NCI-H2029 (cell line): Measurements from ENCODE around the gene PBX3.

Experiments used
- DNase-seq: peaks from one replicate; lab custom pipeline; 2025; lab: John Stamatoyannopoulos, UW

Gene PBX3

DNA sequence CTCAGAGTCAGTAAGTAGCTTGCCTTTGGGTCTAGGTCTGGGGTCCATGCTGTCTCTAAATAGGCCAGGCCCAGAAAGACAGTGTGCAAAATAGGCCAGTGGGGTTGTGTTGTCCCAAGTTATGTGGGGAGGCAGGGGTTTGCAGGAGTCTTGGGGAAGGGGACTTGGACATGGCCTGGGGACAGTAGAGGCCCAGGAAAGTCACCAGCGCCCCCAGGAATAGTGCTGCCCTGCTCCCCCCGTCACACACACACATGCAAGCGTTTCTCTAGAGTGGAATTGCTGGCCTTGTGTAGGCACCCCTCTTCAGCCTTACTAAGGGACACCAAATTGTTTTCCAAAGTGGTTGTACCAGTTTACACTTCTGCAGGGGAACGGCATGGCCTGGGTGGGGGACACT lies 227.5 kb downstream of the PBX3 start:
- no peak for DNase-seq

DNA sequence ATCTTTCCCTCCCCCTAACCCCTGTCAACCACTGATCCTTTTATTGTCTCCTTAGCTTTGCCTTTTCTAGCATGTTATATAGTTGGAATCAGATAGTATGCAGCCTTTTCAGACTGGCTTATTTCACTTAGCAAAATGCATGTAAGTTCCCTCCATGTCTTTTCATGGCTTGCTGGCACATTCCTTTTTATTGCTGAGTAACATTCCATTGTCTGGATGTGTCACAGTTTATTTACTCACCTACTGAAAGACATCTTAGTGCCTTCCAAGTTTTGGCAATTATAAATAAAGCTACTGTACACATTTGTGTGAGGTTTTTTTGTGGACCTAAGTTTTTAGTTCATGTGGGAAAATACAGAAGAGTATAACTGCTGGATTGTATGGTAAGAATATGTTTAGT lies 230.1 kb downstream of the PBX3 start:
- no peak for DNase-seq

DNA sequence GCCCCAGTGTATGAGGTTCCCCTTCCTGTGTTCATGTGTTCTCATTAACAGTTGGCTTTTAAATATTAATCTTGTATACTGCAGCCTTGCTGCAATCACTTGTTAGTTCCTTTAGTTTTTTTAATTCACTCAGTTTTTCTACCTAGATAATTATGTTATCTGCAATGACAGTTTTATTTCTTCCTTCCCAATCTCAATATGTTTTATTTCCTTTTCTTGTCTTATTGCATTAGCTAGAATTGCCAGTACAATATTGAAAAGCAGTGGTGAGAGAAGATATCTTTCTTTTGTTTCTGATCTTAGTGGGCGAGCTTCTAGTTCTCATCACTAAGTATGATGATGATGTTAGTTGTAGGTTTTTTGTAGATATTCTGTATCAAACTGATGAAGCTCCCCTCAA lies 232.2 kb downstream of the PBX3 start:
- no peak for DNase-seq

DNA sequence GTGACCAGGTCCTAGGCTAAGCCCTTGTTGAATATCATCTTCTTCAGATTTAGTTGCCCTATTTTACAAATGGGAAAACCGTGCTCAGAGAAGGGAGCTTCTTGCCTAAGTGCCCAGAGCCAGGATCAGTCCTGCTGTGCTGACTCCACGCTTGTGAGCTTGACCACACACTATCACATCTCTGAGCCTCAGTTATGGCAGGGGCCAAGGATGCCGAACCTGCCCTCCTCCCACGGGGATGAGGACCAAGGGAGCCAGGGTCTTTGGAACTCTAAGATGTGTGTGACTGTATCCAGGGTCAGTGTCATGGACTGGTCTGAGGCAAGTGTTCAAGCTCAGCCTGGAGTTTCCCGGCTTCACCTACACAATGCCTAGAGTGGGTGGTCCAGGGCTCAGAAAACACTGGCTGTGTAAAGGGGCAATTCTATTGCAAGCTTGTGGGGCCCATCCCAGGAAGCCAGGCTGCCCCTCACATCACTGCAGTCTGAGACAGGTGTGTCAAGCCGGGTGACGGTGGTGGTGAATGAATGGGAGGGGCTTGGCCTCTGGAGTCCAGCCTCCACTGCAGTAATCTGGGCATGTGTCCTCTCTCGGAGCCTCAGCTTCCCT lies 235.7 kb downstream of the PBX3 start:
- DNase-seq: no peak

DNA sequence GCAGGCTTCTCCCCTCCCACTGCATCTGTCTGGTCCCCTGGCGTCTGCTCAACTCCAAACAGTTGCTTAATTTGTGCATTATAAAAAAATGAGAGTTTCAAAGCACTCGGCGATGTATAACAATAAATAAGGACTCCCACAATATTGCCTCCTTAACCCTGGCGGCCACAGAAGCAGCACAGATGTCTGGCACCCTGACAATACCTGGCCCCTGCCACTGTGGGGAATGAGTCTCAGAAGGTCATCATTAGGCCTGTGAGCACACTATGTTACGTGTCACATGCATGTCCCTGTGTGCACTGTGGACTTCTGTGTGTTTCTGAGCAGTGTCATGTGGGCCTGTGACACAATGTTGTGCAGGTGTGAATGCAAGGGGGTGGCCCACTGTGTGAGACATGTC lies 236.5 kb downstream of the PBX3 start:
- no peak for DNase-seq

DNA sequence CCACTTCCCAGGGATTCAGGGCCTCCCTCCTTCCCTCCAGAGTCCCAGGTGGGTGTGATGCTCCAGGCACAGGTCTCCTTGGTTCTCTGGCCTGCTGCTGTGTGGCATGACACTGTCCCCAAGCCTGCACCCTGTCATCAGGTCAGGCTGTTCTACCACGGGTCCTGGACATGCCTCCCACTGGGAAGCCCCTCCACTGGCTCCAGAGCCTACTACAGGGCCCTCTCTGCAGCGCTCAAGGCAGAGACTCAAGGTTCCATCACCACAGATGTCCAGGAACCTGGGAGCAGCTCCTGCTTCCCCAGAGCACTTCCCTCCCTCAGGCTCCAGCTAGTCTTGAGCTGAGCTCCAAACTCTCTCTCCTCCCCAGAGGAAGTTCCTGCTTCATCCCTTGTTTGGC lies 237.3 kb downstream of the PBX3 start:
- no peak for DNase-seq

DNA sequence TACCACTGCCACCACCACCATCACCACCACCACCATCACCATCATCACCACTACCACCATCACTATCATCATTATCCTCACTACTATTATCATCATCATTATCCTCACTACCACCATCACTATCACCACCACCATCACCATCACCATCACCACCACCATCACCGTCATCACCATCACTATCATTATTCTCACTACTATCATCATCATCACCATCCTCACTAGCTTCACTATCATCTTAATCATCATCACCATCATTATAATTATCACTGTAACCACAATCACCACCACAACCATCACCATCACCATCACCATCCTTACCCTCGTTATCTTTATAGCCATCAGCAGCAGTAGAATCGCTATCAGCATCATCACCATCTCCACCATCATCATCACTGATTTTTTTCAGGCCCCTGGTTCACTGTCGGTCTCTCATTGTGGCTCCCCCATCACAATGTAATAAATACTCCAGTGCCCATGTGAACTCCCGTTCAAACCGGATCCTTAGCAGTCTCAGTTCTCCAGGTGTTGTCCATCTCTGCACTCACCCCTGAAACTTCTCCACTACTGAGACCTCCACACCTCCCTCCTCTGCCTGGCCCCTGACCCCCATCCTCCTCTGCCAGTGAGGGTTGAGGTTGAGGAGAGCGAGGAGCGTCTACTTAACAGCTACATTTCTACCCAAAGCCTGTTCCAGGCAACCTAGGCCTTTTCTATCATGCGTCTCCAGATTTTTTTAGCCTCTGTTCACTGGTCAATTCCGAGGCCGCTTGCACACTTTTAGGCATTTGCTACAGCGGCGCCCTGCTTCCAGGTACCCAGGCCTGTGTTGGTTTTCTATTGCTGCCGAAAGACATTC lies 238.2 kb downstream of the PBX3 start:
- DNase-seq: no peak

DNA sequence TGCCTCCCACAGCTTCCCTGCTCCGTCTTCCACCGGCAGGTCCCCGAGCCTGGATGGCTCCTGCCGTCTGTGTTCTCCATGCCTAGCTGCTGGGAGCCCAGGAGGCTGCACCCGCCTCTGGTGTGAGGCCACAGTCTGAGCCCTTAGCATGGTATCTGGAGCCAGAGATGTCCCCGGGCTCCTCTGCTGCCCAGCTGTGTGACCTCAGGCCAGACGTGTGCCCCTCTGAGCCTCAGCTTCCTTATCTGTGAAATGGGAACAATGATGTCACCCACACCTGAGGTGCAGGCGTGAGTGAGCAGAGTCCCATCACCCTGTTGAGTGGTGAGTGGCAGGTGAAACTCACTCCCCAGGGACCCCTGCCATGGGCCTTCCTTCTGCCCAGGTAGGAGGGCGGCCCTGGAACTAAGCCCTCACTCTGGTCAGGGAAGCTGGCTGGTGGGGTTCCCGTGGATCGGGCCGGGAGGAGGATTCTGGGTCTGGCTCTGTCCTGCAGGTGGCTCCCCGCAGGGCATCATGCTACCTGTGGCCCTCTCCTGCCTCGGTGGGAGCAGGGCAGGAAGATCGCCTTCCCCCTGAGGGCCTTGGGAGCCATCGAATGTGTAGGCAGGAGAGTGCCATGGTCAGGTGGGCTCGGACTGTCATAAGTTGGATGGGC lies 239.0 kb downstream of the PBX3 start:
- no peak for DNase-seq

DNA sequence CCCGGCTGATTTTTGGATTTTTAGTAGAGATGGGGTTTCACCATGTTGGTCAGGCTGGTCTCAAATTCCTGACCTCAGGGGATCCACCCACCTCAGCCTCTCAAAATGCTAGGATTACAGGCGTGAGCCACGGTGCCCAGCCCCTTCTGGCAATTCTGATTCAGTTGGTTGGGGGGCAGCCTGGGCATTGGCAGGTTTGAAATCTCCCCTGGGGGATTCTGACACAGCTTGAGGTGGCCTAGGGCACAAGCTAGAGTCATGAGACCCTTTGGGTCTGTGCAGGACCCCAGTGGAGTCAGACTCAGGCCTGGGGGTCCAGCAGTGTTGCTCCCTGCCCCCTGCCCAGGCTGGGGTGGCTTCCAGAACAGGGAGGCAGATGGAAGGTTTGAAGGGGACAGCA lies 239.8 kb downstream of the PBX3 start:
- DNase-seq: no peak

DNA sequence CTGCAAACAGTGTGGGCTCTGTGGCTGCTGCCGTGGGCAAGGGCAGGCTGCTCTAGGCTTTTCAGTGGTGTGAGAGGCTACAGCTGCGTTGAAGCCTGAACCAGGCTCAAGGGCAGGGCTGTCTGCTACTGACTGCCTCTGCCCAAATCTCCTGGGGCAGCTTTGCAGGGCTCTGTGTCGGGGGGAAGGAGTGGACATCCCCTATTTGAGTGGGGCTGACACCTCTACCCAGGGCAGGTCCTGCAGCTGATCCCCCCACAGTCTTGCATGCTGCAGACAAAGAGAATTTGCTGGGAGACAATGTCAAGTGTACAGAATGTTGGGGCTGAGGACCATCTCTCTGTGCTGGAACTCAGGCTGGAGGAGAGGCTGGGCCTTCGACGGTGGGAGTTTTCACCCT lies 240.2 kb downstream of the PBX3 start:
- DNase-seq: no peak

DNA sequence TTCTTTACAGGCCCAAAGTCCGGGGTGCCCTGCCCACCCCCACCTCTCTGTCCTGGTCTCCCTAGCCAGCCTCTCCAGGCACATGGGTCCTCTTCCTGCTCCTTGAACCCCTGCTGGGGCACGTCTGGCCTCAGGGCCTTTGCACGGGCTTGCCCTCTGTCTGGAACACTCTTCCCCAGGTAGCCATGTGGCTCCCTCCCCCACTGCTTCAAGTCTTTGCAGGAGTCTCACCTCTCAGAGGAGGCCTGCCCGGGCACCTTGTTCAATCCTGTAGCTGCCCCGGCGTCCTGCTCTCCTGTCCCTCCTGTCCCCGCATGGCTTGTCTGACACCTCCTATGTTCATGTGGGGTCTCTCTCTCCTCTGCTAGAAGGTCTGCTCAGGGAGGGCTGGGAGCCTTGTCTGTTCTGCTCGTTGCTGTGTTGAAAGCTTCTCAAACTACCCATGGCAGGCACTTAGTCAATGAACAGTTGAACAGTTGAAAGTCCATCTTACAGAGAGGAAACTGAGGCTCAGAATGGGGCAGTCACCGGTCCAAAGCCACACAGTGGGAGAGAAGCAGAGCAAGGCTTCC lies 241.4 kb downstream of the PBX3 start:
- no peak for DNase-seq

DNA sequence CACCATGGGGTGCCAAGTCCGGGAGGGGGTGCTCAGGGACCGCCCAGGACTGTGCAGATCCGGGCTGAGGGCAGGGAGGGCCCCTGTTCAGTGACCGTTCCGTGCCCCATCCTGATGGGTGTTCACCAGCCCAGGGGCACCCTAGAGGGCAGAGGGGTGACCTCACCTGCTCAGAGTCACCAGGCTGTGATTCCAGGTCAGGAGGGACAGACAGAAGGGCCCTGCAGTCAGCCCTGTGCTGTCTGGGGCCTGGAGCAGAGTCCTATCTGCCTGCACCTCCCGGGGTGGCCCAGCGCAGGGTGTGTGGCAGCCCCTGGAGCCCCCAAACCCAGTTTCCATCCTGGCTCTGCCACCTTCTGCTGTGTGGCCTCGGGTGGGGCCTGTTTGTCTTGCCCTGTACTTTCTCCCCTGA lies 241.9 kb downstream of the PBX3 start:
- no peak for DNase-seq

DNA sequence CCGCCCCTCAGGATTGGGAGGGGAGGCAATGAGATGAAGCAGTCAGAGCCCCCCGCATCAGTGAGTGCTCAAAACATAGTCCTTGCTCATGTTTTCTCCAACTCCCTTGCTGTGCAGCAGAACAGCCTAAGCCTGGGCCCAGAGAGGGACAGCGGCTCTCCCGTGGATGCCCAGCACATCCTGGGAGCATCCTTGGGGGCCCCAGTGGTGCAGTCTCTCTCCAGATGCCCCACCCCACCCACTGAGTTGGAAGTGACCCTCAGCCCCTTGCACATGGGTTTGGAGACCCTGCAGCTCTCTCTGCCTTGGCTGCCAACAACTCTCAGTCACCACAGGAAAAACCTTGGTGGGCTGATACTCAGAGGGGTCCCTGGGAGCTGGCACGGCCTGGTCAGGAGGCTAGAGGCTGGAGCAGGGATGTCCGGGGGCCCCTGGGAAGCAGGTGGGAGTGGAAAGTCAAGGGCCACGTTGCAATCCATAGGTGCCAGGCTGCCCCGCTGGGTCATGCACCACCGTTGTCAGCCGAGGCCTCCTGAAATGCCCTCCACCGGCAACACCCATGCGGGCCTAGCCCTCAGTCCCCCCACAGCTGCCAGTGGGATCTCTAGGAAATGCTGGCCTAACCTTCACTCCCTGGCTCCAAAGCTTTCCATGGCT lies 242.5 kb downstream of the PBX3 start:
- DNase-seq: no peak

DNA sequence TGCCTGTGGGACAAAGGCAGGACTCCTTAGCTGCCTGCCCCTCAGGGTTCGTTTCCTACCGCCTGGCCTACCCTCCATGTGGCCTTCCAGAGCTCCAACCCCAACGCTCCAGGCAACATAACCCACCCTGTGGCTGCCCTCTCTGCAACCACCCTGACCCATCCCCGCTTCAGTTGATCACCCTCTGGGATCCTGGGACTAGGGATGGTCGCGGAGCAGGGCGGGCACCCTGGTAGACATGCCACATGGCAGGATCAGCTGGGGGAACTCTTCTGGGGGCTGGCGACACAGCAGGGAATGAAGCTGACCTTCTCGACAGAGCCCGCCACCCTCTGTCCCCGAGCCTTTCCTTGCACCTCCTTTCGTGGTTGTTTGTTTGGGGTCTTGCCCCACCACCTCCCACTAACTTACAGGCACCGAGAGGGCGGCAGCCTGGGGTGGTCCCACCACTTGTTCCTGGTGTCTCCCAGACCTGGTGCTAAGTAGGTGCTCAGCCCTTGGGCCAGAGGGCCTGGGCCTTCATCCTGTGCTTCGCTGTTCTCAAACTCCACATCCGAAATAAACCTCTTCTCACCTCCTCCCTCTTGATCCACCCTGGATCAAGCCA lies 243.1 kb downstream of the PBX3 start:
- DNase-seq: no peak

DNA sequence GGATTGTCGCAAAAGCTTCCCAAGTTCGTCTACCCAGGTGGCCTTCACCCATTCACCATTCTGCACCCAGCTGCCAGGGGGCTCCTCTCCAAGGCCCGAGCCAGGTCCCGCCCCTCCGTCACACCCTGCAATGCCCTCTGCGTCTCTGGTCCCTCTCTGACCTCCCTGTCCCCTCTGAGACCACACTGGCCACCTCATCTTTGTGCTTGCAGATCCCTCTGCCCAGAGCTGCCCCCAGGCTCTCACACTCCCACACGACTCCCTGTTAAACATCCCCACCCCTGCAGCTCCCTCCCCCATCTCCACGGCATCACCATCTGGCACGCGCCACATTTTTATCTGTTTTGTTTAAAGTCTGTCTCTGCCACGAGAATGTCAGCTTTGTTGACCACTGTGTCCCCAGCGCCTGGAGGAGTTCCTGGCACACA lies 243.6 kb downstream of the PBX3 start:
- DNase-seq: no peak

DNA sequence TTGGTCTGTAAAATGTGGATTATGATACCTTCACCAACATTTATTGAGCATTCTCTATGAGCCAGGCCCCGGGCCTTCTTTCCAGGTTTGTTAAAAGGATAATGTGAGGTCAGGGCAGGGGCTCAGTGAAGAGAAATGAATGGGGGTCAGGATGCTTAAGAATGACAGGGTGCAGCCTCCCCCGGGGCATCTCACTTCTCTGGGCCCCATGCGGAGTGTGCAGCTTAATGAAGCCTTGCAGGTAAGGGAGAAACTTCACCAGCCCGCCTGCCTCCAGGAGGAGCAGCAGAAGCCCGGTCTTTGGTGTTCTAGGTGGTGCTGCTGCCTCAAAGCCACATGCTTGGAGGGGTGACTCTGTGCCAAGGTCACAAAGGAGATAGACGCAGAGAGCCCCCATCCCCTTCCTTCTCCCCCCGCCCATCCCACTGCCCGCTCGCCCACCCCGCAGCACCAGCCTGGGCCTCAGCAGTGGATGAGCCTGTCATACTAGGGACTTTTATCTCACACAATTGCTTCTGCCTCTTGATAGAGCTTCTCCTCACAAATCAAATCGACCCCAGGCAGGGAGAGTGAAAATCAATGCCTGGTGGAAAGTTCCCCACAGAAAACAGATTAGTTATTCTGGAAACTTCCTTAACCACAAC lies 244.8 kb downstream of the PBX3 start:
- no peak for DNase-seq

DNA sequence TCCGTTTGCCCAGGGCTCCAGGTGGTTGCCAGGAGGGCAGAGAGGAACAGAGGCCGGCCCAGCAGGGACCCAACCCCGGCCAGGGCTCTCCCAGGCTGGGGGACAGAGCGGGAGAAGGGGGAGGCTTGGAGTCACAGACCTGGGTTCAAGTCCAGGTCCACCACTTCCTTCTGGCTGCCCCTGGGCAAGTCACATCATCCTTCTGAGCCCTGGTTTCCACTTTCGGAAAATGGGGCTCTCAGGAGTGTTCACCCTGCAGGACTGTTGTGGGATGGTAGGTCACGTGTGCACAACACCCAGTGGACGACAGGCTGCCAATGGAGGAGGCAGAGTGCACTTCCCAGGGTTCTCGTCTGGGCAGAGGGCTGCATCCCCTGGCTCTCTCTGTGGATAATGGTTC lies 245.4 kb downstream of the PBX3 start:
- no peak for DNase-seq

DNA sequence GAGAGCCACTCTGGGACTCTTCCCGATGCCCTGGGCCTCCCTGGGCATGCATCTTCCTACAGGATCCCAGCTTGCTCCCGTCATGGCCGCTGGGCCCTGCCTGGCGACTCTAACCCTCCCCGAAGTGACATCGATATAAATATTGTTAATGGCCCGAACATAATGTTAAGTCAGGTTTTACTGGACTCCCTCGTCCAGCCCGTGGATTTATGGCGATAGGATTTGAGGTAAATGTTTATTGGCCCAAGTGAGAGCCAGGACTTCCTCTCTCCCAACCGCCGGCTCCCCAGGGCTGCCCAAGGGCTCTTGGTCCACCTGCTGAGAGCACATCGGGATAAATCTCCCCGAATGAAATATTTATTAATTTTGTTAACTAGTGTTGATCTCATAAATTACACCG lies 246.3 kb downstream of the PBX3 start:
- DNase-seq: no peak

DNA sequence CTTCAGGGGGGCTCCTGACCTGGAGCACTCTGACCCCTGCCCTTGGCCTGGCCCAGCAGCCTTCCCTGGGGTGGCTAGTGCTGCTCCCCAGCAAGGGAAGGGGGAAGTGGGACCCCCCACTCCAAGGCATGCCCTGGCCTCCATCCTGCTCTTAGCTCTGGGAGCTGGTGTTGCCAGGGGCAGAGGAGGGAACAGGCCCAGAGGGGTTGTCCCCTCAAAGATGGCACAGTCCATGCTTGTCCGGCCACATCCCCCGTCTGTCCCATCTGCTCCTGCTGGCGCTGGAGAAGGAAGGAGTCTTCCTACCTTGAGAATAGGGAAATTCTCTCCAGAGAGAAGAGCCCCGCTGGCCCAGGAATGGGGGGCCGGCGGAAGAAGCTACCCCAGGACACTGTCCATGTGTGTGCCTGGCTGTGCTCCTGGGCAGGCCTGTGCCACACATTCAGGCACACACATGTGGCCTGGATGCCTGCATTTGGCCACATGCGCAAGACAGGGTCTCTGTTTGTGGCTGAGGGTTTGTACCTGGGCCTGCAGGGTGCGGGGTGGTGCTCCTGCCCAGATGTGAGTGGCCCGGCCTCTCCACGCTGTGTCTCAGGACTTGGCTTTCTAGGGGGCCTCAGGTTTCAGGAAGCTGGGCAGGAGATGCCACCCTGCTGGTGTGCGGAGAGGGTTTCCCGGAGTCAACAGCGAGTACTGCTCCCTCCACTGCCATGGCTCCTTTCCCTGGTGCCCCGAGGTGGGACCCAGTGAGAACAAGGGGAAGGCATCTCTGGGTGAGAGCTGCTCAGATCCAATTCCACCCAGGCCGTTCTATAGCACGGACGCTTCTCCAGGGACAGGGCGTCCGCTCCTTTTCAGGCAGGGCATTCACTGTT lies 247.1 kb downstream of the PBX3 start:
- no peak for DNase-seq

DNA sequence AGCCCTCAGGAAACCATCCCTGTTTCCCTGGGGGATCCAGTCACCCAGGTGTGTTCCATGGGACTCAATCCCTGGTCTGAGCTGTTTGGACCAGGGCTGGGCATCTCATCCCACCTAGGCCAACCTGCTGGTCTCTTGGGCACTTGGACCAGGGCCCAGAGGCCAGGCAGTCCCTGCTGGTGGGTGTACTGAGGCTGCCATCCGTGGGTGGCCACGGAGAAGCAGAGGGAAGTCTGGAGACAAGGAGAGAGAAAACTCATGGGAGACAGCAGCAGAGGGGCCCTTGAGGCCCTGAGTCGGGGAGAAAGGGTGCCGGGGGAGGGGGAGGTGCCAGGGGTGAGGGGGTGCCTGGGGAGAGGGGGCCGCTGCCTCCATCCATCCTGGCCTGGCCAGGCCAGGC lies 247.8 kb downstream of the PBX3 start:
- DNase-seq: no peak
